GM19324 (cell line): ENCODE measurements around the gene ATP2B2.

ENCODE experiments used
- ATAC-seq: cut with Tn5 transposase; IDR thresholded peaks from one replicate; pipeline ENCODE4 v1.9.1; 2021; ENCODE audit warnings: mild to moderate bottlenecking, moderate library complexity; ENCODE audit not compliant: unreplicated experiment, low FRiP score

The ATP2B2 gene

GRCh38 chr3:10352146-10352911 is 153.1 kb downstream of the ATP2B2 start:
- ATAC-seq = no peak

DNA sequence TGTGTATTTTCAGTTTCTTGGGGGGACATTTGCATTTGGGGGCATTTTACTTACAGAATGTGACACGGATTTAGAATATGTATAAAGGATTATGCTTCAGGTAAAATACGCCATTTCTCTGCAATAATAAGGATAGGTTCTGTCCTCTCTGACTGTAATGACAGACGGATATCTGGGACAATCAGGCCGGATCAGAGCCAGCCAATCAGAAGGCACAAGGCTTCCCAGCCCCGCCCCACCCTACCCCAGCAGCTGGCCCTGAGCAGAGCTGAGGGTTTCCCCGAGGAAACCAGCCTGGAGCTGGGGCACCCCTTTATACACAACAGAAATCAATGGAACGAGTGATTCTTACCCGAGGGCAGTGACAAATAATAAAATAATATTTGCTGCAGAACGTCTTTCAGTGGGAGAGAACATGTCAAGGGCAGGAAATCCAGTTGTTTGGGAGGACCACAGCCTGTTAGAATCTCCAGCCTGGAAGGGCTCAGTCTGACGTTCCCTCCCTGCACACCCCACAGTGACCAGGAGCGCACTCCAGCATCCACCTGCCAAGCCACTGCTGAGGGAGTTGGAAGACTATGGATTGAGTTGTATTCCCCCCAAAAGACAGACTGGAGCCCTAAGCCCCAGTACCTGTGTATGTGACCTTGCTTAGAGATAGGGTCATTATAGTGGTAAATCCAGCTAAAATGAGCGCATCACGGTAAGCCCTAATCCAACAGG is 154.2 kb downstream of the ATP2B2 start:
- ATAC-seq = no peak

DNA sequence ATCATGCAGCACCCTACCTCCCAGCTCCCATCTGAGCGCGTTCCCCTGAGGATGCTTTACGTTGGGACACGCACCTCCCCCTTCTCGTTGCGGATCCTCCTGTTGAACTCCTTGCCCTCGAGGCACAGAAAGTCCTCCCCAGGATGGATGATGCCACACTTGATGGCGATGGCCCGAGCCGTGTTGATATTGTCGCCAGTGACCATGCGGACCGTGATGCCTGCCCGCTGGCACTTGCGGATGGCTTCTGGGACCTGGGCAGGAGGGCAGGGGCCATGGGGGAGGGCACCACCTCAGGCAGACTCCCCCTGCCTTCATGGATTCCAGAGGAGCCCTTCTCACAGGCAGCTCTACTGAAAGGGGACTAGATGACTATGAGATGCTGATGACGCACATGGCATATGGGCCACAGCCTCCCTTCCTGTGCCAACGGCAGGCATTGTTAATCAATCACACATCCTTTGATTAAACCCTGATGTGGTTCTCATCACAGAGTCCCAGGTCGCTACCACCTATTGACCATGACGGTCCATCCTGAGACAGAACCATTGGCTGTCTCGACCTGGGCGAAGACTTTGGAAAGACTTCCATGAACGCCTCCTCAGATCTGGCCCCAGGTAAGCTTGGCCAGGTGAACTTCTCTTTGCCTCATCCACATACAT is 154.9 kb downstream of the ATP2B2 start:
- ATAC-seq = no peak

GRCh38 chr3:10349801-10350200 is 155.6 kb downstream of the ATP2B2 start:
- no peak for ATAC-seq

- ATAC-seq = no peak
Observed at GRCh38 chr3:10348404-10348721, 157.0 kb downstream of the ATP2B2 start.

DNA sequence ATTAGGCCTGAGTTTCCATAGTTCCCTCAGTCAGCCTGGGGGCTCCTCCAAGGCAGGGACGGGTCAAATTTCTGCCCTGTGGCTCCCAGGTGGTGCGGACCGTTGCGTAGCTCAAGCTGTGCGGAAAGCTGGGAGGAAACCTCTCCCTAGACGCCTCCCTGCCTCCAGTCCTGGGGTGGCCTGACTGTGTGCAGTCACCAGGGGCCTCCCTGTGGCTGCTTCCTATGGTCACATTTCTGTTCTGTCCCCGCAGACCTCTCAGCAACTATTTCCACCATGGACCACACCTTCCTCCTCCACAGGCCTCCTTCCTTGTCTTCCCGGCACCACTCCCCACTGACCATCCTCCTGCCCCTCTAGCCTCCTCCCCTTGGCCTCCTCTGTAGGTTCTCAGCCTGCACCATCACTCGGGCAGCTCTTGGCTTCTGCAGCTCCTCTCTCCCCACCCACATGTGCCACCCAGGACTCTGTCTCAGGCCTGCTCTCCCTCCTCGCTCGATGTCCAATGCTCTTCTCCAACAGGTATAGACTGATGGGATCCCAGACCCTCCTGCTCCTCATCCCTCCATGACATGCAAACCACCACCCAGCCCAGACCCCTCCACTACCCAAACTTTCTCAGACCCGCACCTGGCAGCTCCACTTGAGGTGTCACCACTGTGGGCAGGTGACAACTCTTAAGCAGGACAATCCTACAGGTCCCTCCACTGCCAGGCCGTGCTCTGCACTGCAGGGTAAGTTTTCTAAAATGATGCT is 157.6 kb downstream of the ATP2B2 start:
- no peak for ATAC-seq

GRCh38 chr3:10345911-10346310 is 159.5 kb downstream of the ATP2B2 start:
- ATAC-seq = no peak

DNA sequence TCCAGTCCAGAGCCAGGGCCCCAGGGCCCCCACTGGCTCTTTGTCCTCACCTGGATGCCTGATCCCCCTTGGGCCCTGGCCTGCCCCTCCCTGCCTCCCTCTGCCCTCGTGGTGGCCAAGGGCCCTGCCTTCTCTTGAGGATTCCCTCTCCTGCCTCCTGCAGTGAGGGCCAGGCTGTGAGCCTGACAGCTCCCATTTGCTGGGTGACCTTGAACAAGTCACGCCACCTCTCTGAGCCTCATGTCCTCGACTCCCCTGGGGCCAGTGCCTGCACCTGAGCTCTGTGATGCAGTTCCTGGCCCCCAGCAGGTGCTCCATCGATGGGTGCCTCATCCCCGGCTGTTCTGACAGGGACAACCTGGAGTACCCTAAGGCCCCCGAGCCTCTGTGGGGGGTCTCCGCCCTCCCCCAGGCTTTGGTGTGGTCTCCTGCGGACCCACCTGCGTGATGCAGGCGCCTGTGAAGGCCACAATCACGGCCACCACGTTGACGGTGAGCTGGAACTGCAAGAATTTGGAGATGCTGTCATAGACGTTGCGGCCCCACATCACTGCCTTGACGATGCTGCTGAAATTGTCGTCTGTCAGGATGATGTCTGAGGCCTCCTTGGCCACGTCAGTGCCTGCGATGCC is 160.3 kb downstream of the ATP2B2 start:
- ATAC-seq = no peak

GRCh38 chr3:10344147-10344943 is 161.0 kb downstream of the ATP2B2 start:
- no peak for ATAC-seq

- no peak for ATAC-seq
Observed at GRCh38 chr3:10343526-10343925, 161.9 kb downstream of the ATP2B2 start.

DNA sequence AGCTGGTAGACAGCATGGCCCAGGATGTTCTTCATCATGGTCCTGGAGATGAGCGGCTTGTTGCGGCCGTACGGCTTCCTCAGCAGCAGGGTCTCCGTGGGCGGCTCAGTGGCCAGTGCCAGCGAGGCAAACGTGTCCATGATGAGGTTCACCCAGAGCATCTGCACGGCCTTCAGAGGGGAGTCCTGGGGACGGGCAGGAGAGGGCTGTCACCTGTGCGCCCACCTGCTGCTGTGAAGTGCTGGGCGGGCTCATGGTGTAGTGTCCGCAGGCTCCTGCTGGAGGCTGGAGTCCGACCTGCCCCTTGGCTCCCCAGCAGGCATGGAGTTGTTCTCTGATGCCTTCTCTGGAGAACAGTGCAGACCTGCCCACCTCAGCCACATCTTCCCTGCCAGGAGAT is 162.6 kb downstream of the ATP2B2 start:
- ATAC-seq = no peak

- ATAC-seq = no peak
Observed at GRCh38 chr3:10341901-10342398, 163.4 kb downstream of the ATP2B2 start.

DNA sequence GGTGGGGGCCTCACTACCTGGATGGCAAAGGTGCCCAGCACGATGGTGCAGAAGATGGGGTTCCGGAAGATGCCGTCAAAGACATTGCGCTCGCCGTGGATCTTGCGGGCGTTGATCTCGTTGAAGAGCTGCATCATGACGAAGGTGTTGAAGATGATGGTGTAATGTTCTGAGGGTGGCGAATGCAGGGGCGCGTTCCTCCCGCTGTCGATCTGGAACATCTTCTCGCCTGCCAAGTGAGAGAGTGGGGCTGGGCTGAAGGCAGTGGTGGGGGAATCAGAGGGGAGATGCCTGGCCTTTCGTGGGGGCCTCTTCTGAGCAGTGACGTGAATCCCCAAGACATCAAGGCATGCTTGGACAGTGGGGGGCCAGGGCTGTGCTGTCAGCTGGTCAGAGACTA is 164.9 kb downstream of the ATP2B2 start:
- ATAC-seq = no peak

DNA sequence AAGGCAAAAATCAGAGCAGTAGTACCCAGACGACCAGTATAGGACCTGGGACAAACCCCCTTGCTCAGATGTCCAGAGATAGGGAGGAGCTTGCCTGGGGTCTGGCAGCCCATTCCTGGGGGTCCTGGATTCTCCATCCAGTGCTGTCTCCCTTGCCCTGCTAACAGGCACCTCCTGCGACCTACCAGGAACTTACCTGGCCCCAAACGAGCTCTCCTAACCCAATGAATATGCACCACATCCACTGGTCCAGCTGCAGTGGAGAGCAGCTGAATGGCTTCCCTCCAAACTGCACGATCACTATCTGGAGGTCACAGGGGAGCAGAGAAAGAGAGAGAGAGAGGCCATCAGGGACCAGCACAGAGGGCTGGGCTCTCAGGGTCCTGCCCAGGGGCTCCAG is 165.3 kb downstream of the ATP2B2 start:
- ATAC-seq = no peak

- no peak for ATAC-seq
Observed at GRCh38 chr3:10339376-10339955, 165.9 kb downstream of the ATP2B2 start.

- no peak for ATAC-seq
Observed at GRCh38 chr3:10338591-10339353, 166.6 kb downstream of the ATP2B2 start.

- no peak for ATAC-seq
Observed at GRCh38 chr3:10338164-10338470, 167.3 kb downstream of the ATP2B2 start.

DNA sequence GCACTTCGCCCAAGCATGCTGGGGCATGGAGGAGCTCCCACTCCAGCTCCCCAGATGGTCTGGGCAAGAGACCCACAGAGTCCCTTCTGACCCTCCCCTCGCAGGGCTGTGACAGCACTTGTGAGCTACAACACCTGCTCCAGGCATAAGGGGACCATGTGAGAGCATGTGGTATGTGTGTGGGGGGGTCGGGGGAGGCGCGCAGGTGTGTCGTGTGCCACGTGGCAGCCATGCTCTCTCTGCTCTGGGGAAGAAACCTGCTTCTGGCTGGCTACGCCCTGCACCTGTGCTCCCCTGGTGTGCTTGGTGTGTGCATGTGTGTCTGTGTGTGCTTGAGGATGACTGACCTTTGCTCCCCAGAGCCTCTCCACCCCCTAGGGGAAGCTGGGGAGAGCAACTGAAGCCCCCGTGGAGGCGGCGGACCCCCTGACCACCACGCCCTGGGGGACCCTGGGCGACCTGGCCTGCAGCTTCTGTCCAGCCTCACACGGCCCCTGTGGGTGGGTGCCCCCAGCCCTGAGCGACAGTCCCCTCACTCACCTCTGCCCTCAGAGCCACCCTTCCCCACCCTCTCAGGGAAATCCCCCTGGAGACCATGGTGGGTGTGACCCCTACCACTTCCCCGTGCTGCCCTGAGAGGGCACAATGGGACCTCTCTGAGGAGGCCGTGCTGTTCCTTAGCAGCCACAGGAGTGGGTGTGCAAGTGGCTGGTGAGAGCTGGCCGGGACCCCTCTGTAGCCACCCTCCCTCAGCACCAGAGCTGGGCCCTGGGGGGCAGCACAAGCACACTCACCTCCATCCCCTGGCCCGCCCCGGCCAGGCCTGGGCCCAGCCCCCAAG is 167.8 kb downstream of the ATP2B2 start:
- ATAC-seq = no peak
